ENCODE data around the gene RPTOR.

Gene RPTOR

DNA sequence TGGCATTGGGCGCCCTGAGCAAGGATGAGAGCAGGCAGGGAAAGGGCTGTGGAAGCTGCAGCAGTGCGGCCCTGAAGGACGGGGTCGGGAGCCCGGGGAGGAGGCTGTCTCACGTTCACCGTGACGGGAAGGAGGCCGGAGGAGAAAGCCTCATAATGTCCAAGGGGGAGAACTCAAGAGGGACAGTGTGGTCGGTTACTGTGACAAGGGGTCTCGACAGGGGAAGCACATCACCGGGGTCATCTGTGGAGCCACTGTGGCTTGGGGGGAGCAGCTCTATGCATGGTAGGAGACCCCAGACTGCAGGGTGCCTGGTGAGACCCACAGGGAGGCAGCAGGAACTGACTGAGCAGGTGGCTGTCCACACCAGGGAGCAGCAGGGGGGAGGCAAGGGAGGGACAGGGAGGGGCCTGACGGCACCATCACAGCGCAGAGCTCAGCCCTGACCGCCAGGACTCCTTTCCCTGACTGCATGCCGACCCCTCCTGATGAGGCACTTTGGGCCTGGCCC lies 292.4 kb downstream of the RPTOR start:
- no peak for DNase-seq

- no peak for DNase-seq
Observed at GRCh38 chr17:80837711-80838110, 293.1 kb downstream of the RPTOR start.

DNA sequence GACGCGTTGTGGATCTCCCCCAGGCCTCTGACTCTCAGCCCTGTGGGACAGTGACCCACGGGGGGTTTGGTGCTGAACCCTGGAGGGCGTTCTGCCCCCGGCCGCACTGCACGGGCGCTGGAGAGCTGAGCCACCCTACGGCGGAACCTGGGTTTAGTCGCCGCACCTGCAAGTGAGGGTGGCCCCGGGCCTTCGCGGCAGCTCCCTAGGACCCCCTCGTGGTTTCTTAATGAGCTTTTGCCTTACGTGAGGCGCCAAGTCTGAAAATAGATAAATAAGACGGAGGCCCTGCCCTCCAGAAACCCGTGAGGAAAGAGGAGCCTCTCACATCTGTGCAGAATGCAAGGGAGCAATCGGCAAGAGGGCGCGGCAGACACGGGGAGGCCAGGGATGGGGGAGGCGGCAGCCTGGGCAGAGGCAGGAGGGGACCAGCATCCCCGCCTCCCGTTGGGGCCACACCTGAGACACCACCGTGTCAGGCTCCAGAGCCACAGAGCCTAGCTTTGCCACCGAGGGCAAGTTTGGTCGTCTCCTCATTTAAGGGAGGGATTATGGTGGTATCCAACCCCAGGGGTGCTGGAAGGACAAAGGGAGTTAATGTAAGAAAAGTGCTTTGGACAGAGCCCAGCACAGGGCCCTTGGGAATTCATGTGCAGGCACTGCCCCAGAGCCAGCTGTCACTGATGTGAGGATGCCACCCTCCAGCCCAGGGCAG lies 293.8 kb downstream of the RPTOR start:
- DNase-seq, result no peak

GRCh38 chr17:80839026-80839345 lies 294.3 kb downstream of the RPTOR start:
- no peak for DNase-seq

DNA sequence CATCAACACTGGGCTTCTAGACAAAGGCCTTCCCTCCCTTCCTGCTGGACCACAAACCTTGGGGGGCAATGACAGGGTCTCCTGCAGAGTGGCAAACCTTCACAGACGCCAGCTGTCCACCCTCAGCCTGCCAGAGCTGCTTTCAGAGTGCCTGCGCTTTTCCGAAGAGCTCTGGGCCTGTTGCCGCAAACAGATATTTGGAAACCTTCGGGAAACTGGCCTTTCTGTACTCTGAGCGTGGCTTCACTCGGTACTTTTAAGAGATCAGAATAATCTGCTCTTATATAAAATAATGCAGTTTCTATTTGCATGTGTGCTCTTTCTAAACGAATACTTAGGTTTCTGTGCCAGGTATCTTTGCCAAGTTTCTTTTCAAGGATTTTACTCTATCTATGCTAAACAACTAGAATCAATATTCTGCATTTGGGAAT lies 294.9 kb downstream of the RPTOR start:
- DNase-seq, result no peak

- DNase-seq, result no peak
Observed at GRCh38 chr17:80839970-80840369, 295.3 kb downstream of the RPTOR start.

DNA sequence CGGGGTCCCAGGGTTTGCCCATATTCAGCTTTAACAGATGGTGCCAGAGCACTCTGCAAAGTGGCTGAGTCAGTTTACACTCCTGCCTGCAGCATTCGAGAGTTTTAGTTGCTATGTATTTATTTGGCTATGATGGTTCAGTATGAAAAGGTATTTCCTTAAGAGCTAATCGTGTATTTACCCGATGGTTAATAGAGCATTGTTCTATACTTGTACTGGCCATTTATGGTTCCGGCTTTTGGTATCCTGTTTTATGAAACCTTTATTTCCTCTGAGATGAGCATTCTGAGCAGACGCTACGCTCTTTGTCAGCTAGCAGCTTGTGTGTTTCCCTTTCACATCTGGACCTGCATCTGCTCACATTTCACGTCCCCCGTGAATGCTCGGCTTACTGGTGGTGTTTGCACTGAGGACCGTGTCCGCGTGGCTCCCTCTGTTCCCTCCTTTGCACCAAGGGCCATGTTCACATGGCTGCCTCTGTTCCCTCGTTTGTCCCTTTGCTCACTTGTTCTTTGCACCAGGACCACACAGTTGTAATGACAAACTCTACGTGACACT lies 297.9 kb downstream of the RPTOR start:
- DNase-seq, result no peak

DNA sequence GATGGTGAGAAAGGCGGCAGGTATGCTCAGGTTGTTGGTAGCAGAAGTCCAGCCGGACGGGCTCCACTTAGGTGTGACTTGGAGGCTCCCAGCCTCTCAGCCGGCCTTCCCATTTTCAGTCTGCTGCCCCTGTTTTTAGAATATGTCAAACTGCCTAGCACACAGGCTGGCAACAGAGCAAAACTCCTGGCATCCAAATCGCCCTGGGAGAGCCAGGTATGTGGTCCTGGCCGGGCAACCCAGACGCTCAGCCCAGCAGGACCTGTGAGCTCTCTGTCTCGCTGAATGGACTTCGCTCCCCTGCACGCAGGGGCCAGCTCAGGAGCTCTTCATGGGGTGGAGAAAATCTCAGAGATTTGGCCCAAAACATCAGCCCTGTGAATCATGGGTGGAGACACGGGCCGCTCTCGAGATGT lies 299.1 kb downstream of the RPTOR start:
- DNase-seq, result no peak

DNA sequence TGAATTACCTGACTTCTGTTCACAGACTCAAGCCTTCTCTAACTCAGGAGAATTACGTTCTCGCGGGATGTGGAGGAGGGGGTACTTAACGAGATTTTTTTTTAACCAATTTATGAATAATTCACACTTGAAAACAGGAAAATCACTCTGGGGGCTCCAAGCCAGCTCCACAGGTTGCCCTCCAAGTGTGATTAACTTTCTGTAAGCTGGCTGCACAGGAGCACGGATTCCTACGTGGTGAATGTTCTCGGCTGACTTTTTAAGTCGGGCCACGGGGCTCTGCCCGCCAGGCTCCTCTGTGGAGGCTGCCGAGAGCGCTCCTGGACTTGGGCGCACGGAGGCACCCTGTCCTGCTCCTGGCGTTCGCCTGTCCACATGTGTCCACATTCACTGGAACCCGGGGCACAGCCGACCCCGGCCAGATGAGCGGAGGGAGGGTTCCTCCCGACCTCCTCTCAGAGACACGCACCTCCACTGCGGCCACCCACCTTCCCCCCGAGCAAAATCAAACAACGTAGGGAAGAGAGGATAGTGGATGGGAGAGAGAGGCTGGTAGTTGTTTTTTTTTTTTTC lies 299.9 kb downstream of the RPTOR start:
- DNase-seq, result no peak

DNA sequence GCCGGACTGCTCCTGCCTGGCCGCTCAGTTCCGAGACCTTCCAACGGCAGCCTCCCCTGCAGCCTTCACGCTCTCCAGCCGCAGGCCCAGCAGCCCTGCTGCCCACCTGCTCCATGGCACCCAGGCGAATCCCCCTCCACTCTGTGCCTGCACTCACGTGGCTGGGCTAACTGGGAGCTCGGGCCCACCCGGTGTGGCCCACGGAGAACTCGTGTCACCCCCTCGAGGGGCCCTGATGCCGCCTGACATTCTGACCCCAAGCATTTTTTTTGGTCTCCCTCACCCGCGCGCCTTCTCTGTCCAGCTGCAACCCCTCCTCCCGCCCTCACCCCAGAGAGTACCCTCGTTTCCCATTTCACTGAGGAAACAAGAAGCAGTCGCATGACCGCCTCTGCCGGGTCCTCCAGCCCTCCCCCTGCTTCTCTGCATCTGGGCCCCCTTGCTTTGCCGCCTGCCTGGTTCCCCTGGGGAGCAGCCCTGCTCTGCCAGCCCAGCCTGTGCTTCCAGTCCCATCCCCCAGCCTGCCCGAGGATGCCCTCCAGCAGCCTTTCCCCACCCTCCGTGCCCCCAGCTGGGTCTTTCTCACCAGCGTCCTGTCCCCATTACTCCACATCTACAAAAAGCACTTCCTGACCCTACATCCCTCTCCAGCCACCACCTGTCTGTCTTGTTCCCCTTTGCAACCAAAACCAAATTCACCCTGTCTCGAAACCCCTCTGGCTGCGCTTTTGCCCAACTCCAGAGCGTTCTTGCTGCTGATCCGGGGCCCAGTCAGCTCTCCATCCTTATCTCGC lies 300.6 kb downstream of the RPTOR start:
- DNase-seq, result no peak

- no peak for DNase-seq
Observed at GRCh38 chr17:80845863-80846671, 301.4 kb downstream of the RPTOR start.

DNA sequence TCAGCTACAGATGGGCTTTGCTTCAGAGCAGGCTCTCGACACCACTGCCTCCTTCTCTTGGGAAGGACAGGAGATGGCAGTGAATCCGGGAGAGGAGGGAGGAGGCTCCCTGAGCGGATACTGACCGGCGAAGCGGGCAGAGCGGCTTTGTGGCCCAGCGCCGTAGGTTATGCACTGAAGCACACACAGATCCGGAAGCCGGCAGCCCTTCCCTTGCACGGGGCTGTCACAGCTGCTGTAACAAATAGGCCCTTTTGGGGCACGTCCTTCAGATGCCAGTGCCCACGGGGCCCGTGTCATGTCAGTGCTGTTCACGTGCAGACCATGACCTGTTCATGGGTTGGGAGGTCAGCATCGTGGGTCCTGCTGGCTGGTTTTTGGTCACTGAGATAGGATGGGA lies 302.3 kb downstream of the RPTOR start:
- DNase-seq, result no peak

DNA sequence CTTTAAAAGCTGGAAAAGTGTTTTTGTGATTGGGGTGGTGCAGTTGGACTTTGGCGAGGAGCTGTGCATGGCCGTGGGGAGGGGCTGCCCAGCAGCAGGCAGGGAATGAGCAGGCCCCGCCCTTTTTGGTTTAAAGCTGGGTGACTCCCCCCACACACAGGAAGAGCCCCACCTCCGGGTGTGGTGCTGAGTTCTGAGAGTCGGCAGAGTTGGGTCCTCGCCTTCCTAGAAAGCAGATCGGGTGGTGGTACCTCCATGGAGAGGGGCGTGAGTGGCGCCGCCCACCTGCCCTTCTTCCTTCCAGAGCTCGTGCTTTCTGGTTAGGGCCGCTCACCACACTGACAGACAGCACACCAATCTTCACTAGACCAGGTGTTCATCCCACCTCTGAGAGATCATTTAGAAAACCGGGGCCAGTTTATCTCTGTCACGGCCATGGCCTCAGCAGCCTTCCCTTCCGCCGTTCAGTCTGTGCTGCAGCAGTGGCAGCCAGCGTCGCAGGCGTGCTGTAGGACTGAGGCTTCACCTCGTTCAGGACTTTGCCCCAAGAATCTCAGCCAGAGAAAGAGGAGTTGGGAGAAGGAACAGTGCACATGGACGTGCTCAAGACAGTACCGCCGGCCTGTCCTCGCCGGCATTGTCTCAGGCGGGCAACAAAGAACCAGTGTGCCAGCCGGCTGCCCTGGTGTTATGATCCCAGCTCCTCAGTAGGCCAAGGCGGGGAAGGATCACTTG lies 303.0 kb downstream of the RPTOR start:
- DNase-seq, result no peak

DNA sequence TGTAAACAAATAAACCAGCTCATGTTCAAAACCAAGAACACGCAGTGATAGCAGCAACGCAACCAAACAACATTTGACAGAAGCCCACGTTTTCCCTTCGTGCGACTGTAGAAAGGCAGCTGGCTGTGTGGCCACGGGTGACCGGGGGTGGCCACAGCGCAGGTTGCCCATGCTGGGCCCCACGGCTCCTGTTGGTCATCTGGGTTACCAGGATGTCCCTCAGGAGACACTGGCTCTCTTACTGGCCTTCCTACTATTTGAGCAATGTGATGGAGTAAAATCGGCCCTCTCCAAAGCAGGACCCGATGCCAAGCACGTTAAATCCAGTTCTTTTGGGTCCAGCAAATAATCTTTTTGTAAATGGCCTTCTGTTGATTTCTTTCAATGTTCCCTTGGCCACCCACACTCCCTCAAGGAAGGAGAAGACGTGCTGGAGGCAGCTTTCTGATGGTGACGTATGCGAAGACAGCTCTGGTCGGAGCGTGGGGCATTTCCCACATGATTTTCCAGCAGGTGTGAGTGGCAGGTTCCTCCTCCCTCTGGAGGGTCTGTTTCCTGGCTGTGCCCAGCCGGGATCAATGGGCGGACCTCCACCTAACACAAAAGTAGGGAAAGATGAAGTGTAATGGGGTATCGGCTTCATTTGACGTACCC lies 303.9 kb downstream of the RPTOR start:
- no peak for DNase-seq

DNA sequence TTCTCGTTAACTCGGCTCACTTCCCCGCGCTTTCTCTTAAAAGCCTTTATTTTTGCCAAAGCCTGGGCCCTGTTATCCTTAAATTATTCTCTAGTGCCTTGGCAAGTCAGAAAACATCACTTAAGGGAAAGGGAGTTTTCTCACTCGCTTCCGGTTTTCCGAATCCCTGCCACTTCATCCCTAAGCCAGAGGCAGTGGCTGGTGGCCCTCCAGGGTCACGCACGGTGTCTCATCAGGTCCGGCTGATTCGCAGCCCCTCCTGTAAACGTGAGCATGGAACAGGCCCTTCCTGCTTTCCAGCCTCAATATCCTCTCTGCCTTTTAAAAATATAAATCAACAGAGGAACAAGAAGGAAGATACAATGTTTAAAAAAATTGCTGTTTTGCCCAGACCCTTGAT lies 304.5 kb downstream of the RPTOR start:
- no peak for DNase-seq

DNA sequence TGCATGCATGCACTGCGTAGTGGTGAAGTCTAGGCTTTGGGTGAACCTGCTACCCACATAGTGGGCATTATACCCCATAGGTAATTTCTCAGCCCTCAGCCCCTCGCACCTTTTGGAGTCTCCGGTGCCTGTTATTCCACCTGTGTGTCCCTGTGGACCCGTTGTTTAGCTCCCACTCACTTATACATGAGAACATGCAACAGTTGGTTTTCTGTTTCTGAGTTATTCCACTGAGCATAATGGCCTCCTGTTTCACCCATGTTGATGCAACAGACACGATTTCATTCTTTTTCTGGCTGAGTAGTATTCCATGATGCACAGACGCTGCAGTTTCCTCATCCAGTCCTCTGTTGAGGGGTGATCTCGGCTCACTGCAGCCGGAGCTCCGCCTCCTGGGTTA lies 305.5 kb downstream of the RPTOR start:
- DNase-seq, result no peak

GRCh38 chr17:80850817-80851216 lies 306.2 kb downstream of the RPTOR start:
- no peak for DNase-seq

DNA sequence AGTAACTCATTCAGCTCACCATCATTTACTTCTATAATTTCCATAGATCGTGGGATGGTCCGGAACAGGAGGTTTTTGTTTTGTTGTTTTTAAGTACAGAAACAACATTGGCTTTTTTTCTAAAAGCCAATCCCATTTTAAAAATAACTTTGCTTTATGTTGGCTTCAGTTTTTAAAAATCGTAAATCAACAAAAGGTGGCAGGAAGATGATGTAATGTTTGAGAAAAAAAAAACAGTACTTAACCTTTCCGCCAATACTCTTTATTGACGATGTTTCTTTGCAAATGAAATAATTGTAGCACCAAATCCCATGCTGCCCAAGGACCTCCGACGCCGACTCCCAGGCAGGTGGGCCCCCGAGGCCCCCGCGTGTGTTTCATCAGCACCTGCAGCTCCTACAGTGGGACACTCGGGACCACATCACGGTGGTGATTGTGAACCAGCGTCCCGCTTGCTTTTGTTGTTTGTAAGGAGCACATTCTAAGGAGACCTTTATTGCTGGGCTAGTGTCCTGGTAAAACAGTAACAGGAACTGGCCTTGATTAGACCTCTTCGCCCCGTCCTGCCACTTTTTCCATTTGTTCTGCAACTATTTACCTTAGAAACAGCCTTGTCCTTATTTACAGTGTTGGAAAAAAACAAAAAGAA lies 306.8 kb downstream of the RPTOR start:
- no peak for DNase-seq

DNA sequence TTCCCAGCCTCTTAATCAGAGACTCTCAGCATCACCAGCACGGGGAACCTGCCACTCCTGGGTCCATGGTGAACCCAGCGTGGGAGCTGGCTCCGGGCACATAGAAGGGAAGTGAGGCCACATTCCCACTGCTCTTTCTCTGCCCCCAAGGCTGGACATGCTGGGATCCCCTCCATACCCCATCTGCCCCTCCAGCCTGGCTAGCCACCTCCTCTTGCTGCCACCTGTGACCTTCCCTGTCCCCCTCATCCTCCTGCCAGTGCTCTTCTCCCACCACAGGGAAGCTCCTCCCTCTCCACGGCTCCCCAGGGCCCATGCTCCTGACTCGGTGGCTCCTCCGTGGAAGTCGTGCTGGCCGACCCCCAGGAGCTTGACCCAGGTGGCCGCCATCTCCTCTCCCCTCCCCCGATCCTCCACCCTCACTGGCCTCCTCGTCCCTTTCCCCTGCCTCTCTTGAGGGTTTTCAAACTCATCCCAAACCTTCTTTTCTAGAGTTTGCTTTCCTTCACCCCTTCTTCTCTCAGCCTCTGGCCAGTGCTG lies 307.9 kb downstream of the RPTOR start:
- DNase-seq, result no peak

- DNase-seq, result no peak
Observed at GRCh38 chr17:80853076-80853475, 308.4 kb downstream of the RPTOR start.

- DNase-seq, result no peak
Observed at GRCh38 chr17:80854220-80854619, 309.6 kb downstream of the RPTOR start.
